ENCODE measurements around the gene GABRG3.

The GABRG3 gene

DNA sequence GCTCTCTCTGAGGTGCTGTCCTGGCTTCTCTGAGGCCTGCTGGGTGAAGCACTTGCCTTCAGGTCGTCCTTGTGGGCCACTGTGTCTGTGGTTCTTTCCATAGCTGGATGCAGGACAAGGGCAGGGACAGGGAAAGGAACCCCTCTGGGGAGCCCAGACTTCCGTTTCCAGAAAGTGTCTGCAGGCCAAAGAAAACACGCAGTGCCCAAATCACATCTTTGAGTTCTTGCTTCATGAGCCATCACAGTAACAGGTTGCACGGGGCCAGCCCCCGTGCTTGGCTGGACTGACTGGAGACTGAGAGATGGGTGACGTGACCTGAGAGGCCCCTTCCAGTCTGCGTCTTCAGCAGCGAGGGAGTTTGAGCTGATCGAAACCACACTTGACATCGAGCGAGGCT, 115.8 kb downstream of the GABRG3 start:
- no peaks in the 10 kb centered on the region for H3F3A ChIP-seq (ENCODE audit: insufficient read depth)
- TF ChIP-seq, protein P1, sequence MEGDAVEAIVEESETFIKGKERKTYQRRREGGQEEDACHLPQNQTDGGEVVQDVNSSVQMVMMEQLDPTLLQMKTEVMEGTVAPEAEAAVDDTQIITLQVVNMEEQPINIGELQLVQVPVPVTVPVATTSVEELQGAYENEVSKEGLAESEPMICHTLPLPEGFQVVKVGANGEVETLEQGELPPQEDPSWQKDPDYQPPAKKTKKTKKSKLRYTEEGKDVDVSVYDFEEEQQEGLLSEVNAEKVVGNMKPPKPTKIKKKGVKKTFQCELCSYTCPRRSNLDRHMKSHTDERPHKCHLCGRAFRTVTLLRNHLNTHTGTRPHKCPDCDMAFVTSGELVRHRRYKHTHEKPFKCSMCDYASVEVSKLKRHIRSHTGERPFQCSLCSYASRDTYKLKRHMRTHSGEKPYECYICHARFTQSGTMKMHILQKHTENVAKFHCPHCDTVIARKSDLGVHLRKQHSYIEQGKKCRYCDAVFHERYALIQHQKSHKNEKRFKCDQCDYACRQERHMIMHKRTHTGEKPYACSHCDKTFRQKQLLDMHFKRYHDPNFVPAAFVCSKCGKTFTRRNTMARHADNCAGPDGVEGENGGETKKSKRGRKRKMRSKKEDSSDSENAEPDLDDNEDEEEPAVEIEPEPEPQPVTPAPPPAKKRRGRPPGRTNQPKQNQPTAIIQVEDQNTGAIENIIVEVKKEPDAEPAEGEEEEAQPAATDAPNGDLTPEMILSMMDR (IDR thresholded peaks at IDR 0.05; ENCODE audit: insufficient read depth, low read length, poor library complexity, severe bottlenecking): no peak
- TF ChIP-seq EZH2phosphoT487 (conservative IDR thresholded peaks at IDR 0.05; ENCODE audit: low read length): no peak
- H3K9me3 ChIP-seq (ENCODE audit: insufficient read depth, low read length): no peaks in the 10 kb centered on the region
- H3K79me2 ChIP-seq (ENCODE audit: insufficient read depth, low read length): no peaks in the 10 kb centered on the region
- H3K36me3 ChIP-seq (ENCODE audit: low read length): no peaks in the 10 kb centered on the region
- no peak overlapping the region for H3K4me3 ChIP-seq (ENCODE audit: insufficient read depth, low read length, poor library complexity, severe bottlenecking)
- no peaks in the 10 kb centered on the region for H4K20me1 ChIP-seq (ENCODE audit: low read depth, low read length)
- no peaks in the 10 kb centered on the region for H3K9me2 ChIP-seq (replicated peaks; ENCODE audit: insufficient read depth, low read length)
- no peak overlapping the region for H3K4me2 ChIP-seq (ENCODE audit: low read depth, low read length, poor library complexity, severe bottlenecking)
- no peak overlapping the region for H3K27ac ChIP-seq (ENCODE audit: low read depth, low read length)
- H3K27me3 ChIP-seq (ENCODE audit: low read length): no peaks in the 10 kb centered on the region
- H3K9ac ChIP-seq (ENCODE audit: low read length): no peak overlapping the region
- no peak overlapping the region for H2AFZ ChIP-seq (ENCODE audit: low read depth, low read length, severe bottlenecking)

DNA sequence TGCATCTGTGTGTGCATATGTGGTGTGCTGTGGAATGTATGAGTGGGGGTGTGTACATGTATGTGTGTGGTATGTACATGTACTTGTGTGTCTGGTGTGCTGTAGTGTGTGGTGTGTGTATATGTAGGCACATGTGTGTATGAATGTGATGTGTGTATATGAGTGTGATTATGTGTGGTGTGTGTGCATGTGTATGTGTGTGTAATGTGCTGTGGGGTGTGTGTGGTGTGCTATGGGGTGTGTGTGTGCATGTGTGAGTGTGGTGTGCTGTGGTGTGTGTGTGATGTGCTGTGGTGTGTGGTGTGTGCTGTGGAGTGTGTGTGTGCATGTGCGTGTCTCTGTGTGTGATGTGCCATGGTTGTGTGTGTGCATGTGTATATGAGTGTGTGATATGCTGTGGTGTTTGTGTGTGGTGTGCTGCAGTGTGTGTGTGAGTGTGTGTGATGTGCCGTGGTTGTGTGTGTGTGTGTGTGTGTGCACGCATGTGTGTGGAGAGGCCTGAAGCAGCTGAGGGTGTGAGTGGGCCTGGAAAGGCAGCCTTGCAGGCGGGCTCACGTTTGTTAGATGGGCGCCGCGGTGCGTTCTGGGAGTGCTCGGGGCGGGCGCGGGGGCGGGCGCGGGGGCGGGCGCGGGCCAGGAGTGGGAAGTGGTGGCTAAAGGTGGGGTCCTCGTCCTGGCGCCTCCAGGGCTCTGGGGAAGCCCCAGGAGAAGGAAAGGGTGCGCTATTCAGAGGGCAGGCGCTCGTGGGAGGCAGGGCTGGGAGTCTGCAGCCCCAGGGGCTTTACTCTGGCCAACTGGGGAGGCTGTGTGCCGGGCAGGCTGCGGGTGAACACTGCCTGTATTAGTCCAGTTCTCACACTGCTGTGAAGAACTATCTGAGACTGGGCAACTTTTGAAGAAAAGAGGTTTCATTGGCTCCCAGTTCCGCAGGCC, 116.9 kb downstream of the GABRG3 start:
- H3K27ac ChIP-seq (ENCODE audit: low read depth, low read length): no peak overlapping the region
- H4K20me1 ChIP-seq (ENCODE audit: low read depth, low read length): no peaks in the 10 kb centered on the region
- no peak overlapping the region for H3K9ac ChIP-seq (ENCODE audit: low read length)
- no peak overlapping the region for H3K4me2 ChIP-seq (ENCODE audit: low read depth, low read length, poor library complexity, severe bottlenecking)
- H3K36me3 ChIP-seq (ENCODE audit: low read length): no peaks in the 10 kb centered on the region
- H3K9me2 ChIP-seq (replicated peaks; ENCODE audit: insufficient read depth, low read length): no peaks in the 10 kb centered on the region
- TF ChIP-seq, protein P1 (IDR thresholded peaks at IDR 0.05; ENCODE audit: insufficient read depth, low read length, poor library complexity, severe bottlenecking): no peak
- no peak for TF ChIP-seq EZH2phosphoT487 (conservative IDR thresholded peaks at IDR 0.05; ENCODE audit: low read length)
- H3K4me3 ChIP-seq (ENCODE audit: insufficient read depth, low read length, poor library complexity, severe bottlenecking): no peak overlapping the region
- H3K27me3 ChIP-seq (ENCODE audit: low read length): no peaks in the 10 kb centered on the region
- H3F3A ChIP-seq (ENCODE audit: insufficient read depth): no peaks in the 10 kb centered on the region
- H3K9me3 ChIP-seq (ENCODE audit: insufficient read depth, low read length): no peaks in the 10 kb centered on the region
- no peaks in the 10 kb centered on the region for H3K79me2 ChIP-seq (ENCODE audit: insufficient read depth, low read length)
- no peak overlapping the region for H2AFZ ChIP-seq (ENCODE audit: low read depth, low read length, severe bottlenecking)

DNA sequence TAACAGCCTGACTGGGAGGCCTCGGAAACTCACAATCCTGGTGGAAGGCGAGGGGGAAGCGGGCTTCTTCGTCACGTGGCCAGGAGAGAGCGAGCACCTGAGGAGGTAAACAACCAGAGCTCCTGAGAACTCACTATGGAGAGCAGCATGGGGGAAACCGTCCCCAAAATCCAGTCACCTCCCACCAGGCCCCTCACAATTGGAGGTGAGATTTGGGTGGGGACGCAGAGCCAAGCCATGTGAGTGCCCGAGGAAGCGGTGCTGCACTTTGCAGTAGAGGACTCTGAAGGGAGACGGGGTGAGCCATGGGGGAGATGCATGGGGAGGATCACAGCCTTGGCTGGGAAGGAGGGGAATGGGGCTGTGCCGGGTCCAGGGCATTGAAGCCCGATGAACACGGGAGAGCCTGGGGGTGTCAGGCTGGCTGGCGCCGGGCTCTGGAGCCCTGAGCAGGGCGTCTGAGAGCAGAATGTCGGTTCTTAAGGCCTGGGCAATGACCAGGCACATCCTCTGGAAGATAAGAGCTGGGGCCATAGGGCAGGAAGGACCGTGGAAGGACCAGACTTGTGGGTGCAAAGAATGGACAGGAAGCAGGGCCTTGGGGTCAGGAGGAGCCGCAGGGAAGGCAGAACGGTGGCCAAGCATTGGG, 117.7 kb downstream of the GABRG3 start:
- no peak for TF ChIP-seq EZH2phosphoT487 (conservative IDR thresholded peaks at IDR 0.05; ENCODE audit: low read length)
- TF ChIP-seq, protein P1 (IDR thresholded peaks at IDR 0.05; ENCODE audit: insufficient read depth, low read length, poor library complexity, severe bottlenecking): no peak
- Histone ChIP-seq H3K9me2 (replicated peaks; ENCODE audit: insufficient read depth, low read length) (no peaks in the 10 kb centered on the region), H3K27ac (ENCODE audit: low read depth, low read length) (no peak overlapping the region), H3F3A (ENCODE audit: insufficient read depth) (no peaks in the 10 kb centered on the region), H3K9ac (ENCODE audit: low read length) (no peak overlapping the region), H3K27me3 (ENCODE audit: low read length) (no peaks in the 10 kb centered on the region), H3K4me3 (ENCODE audit: insufficient read depth, low read length, poor library complexity, severe bottlenecking) (no peak overlapping the region), H3K36me3 (ENCODE audit: low read length) (no peaks in the 10 kb centered on the region), H2AFZ (ENCODE audit: low read depth, low read length, severe bottlenecking) (no peak overlapping the region), H3K9me3 (ENCODE audit: insufficient read depth, low read length) (no peaks in the 10 kb centered on the region), H4K20me1 (ENCODE audit: low read depth, low read length) (no peaks in the 10 kb centered on the region), H3K4me2 (ENCODE audit: low read depth, low read length, poor library complexity, severe bottlenecking) (no peak overlapping the region), H3K79me2 (ENCODE audit: insufficient read depth, low read length) (no peaks in the 10 kb centered on the region)
